GM10248 (cell line): ENCODE data around the gene CUL1.
"Not testable (repeated sequence)": the region's sequence is repeated elsewhere in the genome, so short reads cannot be mapped to it uniquely, and the experiment has no call there.

Source experiments
- CTCF ChIA-PET: fragments of 300-600 bp; sonication (Branson Sonifier 250); formaldehyde crosslinking; extraction: SDS; loops from one replicate; lab custom pipeline; 2021; ENCODE audit warnings: antibody characterized with exemption; lab: Yijun Ruan, JAX
- POLR2A ChIA-PET: fragments of 350-650 bp; sonication (Branson Sonifier 250); formaldehyde crosslinking; extraction: SDS; loops from one replicate; lab custom pipeline; 2020; ENCODE audit warnings: antibody characterized with exemption; lab: Yijun Ruan, JAX
- DNase-seq: peaks from one replicate; pipeline ENCODE4 v3.0.0; 2012; ENCODE audit errors: extremely low spot score
- CTCF ChIP-seq: IDR thresholded peaks from 2 replicates; pipeline ENCODE4 v1.5.1; 2012; ENCODE audit warnings: mild to moderate bottlenecking, low read depth; ENCODE audit errors: extremely low read depth, missing control alignments, control extremely low read depth

Gene CUL1

GRCh38 chr7:148704189-148704588 lies 5.5 kb downstream of the CUL1 start:
- no peak for TF ChIP-seq CTCF
- POLR2A ChIA-PET, result interaction anchor here (0.6 to 0.7 kb wide), 2 partner anchors 11 to 25 kb away, joined by 6 to 7 read pairs; no protein-coding TSS in a partner anchor
- no peak for DNase-seq
- CTCF ChIA-PET, result interaction anchor here (1.0 to 1.4 kb wide), 5 partner anchors 10 to 259 kb away, joined by 3 to 4 read pairs (median 3); no protein-coding TSS in a partner anchor

GRCh38 chr7:148704970-148705369 lies 6.3 kb downstream of the CUL1 start:
- POLR2A ChIA-PET, result interaction anchor here (0.7 kb wide), 1 partner anchor 168 kb away, joined by 3 read pairs; no protein-coding TSS in a partner anchor
- CTCF ChIA-PET, result interaction anchor here (1.2 to 1.4 kb wide), 2 partner anchors 9 to 258 kb away, joined by 3 read pairs; no protein-coding TSS in a partner anchor
- DNase-seq, result no peak
- no peak for TF ChIP-seq CTCF

GRCh38 chr7:148706368-148706767 lies 7.7 kb downstream of the CUL1 start:
- ChIA-PET CTCF (no interaction called here), POLR2A (no interaction called here)
- DNase-seq, result no peak
- TF ChIP-seq CTCF, result no peak

GRCh38 chr7:148708026-148708885 lies 9.6 kb downstream of the CUL1 start:
- TF ChIP-seq CTCF, result no peak
- no peak for DNase-seq
- ChIA-PET CTCF (interaction anchor here (0.7 to 2.0 kb wide), 3 partner anchors 10 to 52 kb away, joined by 3 to 6 read pairs (median 6); no protein-coding TSS in a partner anchor), POLR2A (no interaction called here)

- no peak for TF ChIP-seq CTCF
- ChIA-PET POLR2A (no interaction called here), CTCF (interaction anchor here (0.7 to 2.0 kb wide), 3 partner anchors 10 to 51 kb away, joined by 3 to 6 read pairs (median 6); no protein-coding TSS in a partner anchor)
- no peak for DNase-seq
Measured at GRCh38 chr7:148709014-148709413, 10.3 kb downstream of the CUL1 start.

GRCh38 chr7:148710426-148710825 lies 11.7 kb downstream of the CUL1 start:
- POLR2A ChIA-PET, result interaction anchor here (1.1 kb wide), 1 partner anchor 16 kb away, joined by 3 read pairs; no protein-coding TSS in a partner anchor
- CTCF ChIA-PET, result interaction anchor here (0.8 to 2.6 kb wide), 5 partner anchors 10 to 145 kb away, joined by 3 to 12 read pairs (median 4); no protein-coding TSS in a partner anchor
- not testable (repeated sequence) for DNase-seq
